Measurements from ENCODE around the gene C1orf226.

GRCh38 chr1:162353702-162354101 is 27.8 kb upstream of the C1orf226 start:
- no peak for TF ChIP-seq JUND (IDR thresholded peaks at IDR 0.05)
- TF ChIP-seq, protein P1, sequence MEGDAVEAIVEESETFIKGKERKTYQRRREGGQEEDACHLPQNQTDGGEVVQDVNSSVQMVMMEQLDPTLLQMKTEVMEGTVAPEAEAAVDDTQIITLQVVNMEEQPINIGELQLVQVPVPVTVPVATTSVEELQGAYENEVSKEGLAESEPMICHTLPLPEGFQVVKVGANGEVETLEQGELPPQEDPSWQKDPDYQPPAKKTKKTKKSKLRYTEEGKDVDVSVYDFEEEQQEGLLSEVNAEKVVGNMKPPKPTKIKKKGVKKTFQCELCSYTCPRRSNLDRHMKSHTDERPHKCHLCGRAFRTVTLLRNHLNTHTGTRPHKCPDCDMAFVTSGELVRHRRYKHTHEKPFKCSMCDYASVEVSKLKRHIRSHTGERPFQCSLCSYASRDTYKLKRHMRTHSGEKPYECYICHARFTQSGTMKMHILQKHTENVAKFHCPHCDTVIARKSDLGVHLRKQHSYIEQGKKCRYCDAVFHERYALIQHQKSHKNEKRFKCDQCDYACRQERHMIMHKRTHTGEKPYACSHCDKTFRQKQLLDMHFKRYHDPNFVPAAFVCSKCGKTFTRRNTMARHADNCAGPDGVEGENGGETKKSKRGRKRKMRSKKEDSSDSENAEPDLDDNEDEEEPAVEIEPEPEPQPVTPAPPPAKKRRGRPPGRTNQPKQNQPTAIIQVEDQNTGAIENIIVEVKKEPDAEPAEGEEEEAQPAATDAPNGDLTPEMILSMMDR (IDR thresholded peaks at IDR 0.05; ENCODE audit: low read depth, low read length, missing input control): no peak
- TF ChIP-seq, protein P2, sequence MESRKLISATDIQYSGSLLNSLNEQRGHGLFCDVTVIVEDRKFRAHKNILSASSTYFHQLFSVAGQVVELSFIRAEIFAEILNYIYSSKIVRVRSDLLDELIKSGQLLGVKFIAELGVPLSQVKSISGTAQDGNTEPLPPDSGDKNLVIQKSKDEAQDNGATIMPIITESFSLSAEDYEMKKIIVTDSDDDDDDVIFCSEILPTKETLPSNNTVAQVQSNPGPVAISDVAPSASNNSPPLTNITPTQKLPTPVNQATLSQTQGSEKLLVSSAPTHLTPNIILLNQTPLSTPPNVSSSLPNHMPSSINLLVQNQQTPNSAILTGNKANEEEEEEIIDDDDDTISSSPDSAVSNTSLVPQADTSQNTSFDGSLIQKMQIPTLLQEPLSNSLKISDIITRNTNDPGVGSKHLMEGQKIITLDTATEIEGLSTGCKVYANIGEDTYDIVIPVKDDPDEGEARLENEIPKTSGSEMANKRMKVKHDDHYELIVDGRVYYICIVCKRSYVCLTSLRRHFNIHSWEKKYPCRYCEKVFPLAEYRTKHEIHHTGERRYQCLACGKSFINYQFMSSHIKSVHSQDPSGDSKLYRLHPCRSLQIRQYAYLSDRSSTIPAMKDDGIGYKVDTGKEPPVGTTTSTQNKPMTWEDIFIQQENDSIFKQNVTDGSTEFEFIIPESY (IDR thresholded peaks at IDR 0.05): no peak
- no peak for TF ChIP-seq GABPA (IDR thresholded peaks at IDR 0.05 in 1 of 2, conservative IDR thresholded peaks at IDR 0.05 in 1 of 2)
- TF ChIP-seq YY1 (IDR thresholded peaks at IDR 0.05): no peak
- no peak for TF ChIP-seq TAF1 (conservative IDR thresholded peaks at IDR 0.05)
- TF ChIP-seq, protein P3, sequence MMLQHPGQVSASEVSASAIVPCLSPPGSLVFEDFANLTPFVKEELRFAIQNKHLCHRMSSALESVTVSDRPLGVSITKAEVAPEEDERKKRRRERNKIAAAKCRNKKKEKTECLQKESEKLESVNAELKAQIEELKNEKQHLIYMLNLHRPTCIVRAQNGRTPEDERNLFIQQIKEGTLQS (IDR thresholded peaks at IDR 0.05): no peak
- no peak for TF ChIP-seq RXRA (IDR thresholded peaks at IDR 0.05)
- TF ChIP-seq MAX (IDR thresholded peaks at IDR 0.05): no peak
- TF ChIP-seq, protein P4, sequence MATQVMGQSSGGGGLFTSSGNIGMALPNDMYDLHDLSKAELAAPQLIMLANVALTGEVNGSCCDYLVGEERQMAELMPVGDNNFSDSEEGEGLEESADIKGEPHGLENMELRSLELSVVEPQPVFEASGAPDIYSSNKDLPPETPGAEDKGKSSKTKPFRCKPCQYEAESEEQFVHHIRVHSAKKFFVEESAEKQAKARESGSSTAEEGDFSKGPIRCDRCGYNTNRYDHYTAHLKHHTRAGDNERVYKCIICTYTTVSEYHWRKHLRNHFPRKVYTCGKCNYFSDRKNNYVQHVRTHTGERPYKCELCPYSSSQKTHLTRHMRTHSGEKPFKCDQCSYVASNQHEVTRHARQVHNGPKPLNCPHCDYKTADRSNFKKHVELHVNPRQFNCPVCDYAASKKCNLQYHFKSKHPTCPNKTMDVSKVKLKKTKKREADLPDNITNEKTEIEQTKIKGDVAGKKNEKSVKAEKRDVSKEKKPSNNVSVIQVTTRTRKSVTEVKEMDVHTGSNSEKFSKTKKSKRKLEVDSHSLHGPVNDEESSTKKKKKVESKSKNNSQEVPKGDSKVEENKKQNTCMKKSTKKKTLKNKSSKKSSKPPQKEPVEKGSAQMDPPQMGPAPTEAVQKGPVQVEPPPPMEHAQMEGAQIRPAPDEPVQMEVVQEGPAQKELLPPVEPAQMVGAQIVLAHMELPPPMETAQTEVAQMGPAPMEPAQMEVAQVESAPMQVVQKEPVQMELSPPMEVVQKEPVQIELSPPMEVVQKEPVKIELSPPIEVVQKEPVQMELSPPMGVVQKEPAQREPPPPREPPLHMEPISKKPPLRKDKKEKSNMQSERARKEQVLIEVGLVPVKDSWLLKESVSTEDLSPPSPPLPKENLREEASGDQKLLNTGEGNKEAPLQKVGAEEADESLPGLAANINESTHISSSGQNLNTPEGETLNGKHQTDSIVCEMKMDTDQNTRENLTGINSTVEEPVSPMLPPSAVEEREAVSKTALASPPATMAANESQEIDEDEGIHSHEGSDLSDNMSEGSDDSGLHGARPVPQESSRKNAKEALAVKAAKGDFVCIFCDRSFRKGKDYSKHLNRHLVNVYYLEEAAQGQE (IDR thresholded peaks at IDR 0.05): no peak

Data from liver (tissue), 3 donors.